T47D (cell line): ENCODE measurements around the gene EAPP.
"Not testable (repeated sequence)": the region's sequence is repeated elsewhere in the genome, so short reads cannot be mapped to it uniquely, and the experiment has no call there.

Experiments used
- DNase-seq, 2 experiments: peaks; one replicate each; pipeline versions ENCODE4 v3.0.0 to v3.0.0-alpha.2; 2011 to 2012; ENCODE audit warnings: low read depth in 1 of 2, low spot score in 1 of 2
- JUND ChIP-seq: IDR thresholded peaks from 2 replicates; pipeline ENCODE4 v1.6.1; 2012; ENCODE audit warnings: low read depth
- in situ Hi-C: cut with HindIII; loops from 2 replicates; pipeline ENCODE4 v1.10.0; 2016; ENCODE audit warnings: low sequenced_read_pairs, low pct_unique_long_range_greater_than_20kb

The EAPP gene

GRCh38 chr14:34548472-34548981, 9.0 kb upstream of the EAPP start:
- no peak for TF ChIP-seq JUND
- in situ Hi-C loops, result no loop called here
- no peak for DNase-seq

- DNase-seq, in situ Hi-C loops: not testable (repeated sequence)
Measured at GRCh38 chr14:34547136-34547520, 7.6 kb upstream of the EAPP start.

- in situ Hi-C loops, result not testable (repeated sequence)
Measured at GRCh38 chr14:34546272-34547135, 7.0 kb upstream of the EAPP start.

GRCh38 chr14:34540181-34541059, 919 bp upstream of the EAPP start:
- in situ Hi-C loops, DNase-seq: not testable (repeated sequence)

More at GRCh38 chr14:34546272-34547135, 7.0 kb upstream of the EAPP start:
- not testable (repeated sequence) for DNase-seq

- in situ Hi-C loops, result no loop called here
- TF ChIP-seq JUND, result no peak
- DNase-seq, result no peak
Measured at GRCh38 chr14:34538871-34539406, 562 bp downstream of the EAPP start.

GRCh38 chr14:34538096-34538495, 1.4 kb downstream of the EAPP start:
- in situ Hi-C loops, DNase-seq: not testable (repeated sequence)

GRCh38 chr14:34537677-34538009, 1.9 kb downstream of the EAPP start:
- TF ChIP-seq JUND, result no peak
- DNase-seq, result no peak
- in situ Hi-C loops, result no loop called here

- in situ Hi-C loops, result no loop called here
- DNase-seq, result no peak
Measured at GRCh38 chr14:34536951-34537676, 2.4 kb downstream of the EAPP start.

GRCh38 chr14:34527591-34527990, 11.9 kb downstream of the EAPP start:
- no peak for DNase-seq
- in situ Hi-C loops, result no loop called here
- TF ChIP-seq JUND, result no peak

More at GRCh38 chr14:34536951-34537676, 2.4 kb downstream of the EAPP start:
- no peak for TF ChIP-seq JUND

- in situ Hi-C loops, result not testable (repeated sequence)
Measured at GRCh38 chr14:34524216-34524615, 15.3 kb downstream of the EAPP start.

GRCh38 chr14:34522496-34522895, 17.0 kb downstream of the EAPP start:
- no peak for TF ChIP-seq JUND
- in situ Hi-C loops, result no loop called here
- no peak for DNase-seq

More at GRCh38 chr14:34524216-34524615, 15.3 kb downstream of the EAPP start:
- not testable (repeated sequence) for DNase-seq

GRCh38 chr14:34521071-34521470, 18.4 kb downstream of the EAPP start:
- in situ Hi-C loops, DNase-seq: not testable (repeated sequence)

- DNase-seq, in situ Hi-C loops: not testable (repeated sequence)
Measured at GRCh38 chr14:34520304-34520970, 19.1 kb downstream of the EAPP start.
